ENCODE results near the gene NUP85.

DNA sequence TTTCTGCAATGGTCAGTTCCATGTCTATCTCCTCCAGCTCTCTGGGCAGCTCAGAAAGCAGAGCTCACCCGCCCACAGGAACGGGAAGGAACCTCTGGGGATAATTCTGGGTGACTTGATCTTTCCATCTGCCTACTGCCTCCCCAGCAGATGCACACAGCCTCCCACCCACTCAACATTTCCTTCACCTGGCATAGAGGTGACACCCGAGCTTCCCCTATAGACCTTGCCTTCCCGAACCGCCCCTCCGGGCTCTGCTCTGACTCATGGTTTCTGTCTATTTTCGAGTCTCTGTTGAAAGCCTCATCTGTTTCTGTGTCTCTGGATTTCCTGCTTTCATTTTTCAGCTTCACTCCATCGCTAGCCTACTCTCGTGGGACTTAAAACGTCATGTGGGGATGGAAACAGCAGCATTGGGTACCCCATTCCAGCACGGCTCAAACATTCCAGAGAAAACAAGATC lies 44.6 kb downstream of the NUP85 start:
- TF ChIP-seq, protein P1, sequence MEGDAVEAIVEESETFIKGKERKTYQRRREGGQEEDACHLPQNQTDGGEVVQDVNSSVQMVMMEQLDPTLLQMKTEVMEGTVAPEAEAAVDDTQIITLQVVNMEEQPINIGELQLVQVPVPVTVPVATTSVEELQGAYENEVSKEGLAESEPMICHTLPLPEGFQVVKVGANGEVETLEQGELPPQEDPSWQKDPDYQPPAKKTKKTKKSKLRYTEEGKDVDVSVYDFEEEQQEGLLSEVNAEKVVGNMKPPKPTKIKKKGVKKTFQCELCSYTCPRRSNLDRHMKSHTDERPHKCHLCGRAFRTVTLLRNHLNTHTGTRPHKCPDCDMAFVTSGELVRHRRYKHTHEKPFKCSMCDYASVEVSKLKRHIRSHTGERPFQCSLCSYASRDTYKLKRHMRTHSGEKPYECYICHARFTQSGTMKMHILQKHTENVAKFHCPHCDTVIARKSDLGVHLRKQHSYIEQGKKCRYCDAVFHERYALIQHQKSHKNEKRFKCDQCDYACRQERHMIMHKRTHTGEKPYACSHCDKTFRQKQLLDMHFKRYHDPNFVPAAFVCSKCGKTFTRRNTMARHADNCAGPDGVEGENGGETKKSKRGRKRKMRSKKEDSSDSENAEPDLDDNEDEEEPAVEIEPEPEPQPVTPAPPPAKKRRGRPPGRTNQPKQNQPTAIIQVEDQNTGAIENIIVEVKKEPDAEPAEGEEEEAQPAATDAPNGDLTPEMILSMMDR (IDR thresholded peaks at IDR 0.05), result no peak
- TF ChIP-seq POLR2A (IDR thresholded peaks at IDR 0.05), result no peak
- no peak for TF ChIP-seq EP300 (IDR thresholded peaks at IDR 0.05)

All from gastroesophageal sphincter (tissue), 3 donors.